HEK293T (cell line): Measurements from ENCODE around the gene SPOCK3.

Experiments used
- CTCF ChIA-PET: fragments of 350-600 bp; formaldehyde crosslinking; extraction: SDS; loops from one replicate; lab custom pipeline; 2021; ENCODE audit warnings: antibody characterized with exemption, inconsistent platforms; lab: Yijun Ruan, JAX
- POLR2A ChIA-PET: fragments of 350-600 bp; formaldehyde crosslinking; extraction: SDS; loops from one replicate; lab custom pipeline; 2020; ENCODE audit warnings: antibody characterized with exemption, inconsistent platforms; lab: Yijun Ruan, JAX
- DNase-seq: peaks from one replicate; pipeline ENCODE4 v3.0.0; 2012; ENCODE audit warnings: mixed read lengths; ENCODE audit errors: extremely low spot score
- ARNT ChIP-seq: fragments of 450-650 bp; IDR thresholded peaks from 2 replicates; pipeline ENCODE4 v1.6.1; 2017; ENCODE audit warnings: mild to moderate bottlenecking
- BHLHE40 ChIP-seq: fragments of 450-650 bp; IDR thresholded peaks from 2 replicates; pipeline ENCODE4 v1.6.1; 2016; ENCODE audit warnings: mild to moderate bottlenecking, moderate library complexity, borderline replicate concordance
- CTBP1 ChIP-seq: fragments of 450-650 bp; IDR thresholded peaks from 2 replicates; pipeline ENCODE4 v1.6.1; 2016; ENCODE audit warnings: borderline replicate concordance
- ELF4 ChIP-seq: fragments of 450-650 bp; IDR thresholded peaks from 2 replicates; pipeline ENCODE4 v1.6.1; 2017; ENCODE audit warnings: antibody characterized with exemption
- FOXA1 ChIP-seq: fragments of 450-650 bp; IDR thresholded peaks from 2 replicates; pipeline ENCODE4 v1.6.1; 2016; ENCODE audit warnings: mild to moderate bottlenecking
- FOXK2 ChIP-seq: fragments of 450-650 bp; IDR thresholded peaks from 2 replicates; pipeline ENCODE4 v1.6.1; 2016; ENCODE audit warnings: mild to moderate bottlenecking
- FOXM1 ChIP-seq: fragments of 450-650 bp; IDR thresholded peaks from 2 replicates; pipeline ENCODE4 v1.6.1; 2017; ENCODE audit warnings: mild to moderate bottlenecking, borderline replicate concordance
- HDGF ChIP-seq: fragments of 450-650 bp; IDR thresholded peaks from 2 replicates; pipeline ENCODE4 v1.6.1; 2017; ENCODE audit warnings: antibody characterized with exemption, borderline replicate concordance
- L3MBTL2 ChIP-seq: fragments of 450-650 bp; conservative IDR thresholded peaks from 2 replicates; pipeline ENCODE4 v1.6.1; 2016; ENCODE audit warnings: mild to moderate bottlenecking
- LEF1 ChIP-seq: fragments of 450-650 bp; IDR thresholded peaks from 2 replicates; pipeline ENCODE4 v1.6.1; 2017; ENCODE audit warnings: mild to moderate bottlenecking, borderline replicate concordance
- NFRKB ChIP-seq: fragments of 450-650 bp; IDR thresholded peaks from 2 replicates; pipeline ENCODE4 v1.6.1; 2016; ENCODE audit warnings: mild to moderate bottlenecking, moderate library complexity
- SP1 ChIP-seq: fragments of 450-650 bp; IDR thresholded peaks from 2 replicates; pipeline ENCODE4 v1.6.1; 2017
- SUZ12 ChIP-seq: fragments of 450-650 bp; IDR thresholded peaks from 2 replicates; pipeline ENCODE4 v1.6.1; 2016; ENCODE audit warnings: mild to moderate bottlenecking
- TARDBP ChIP-seq: fragments of 450-650 bp; IDR thresholded peaks from 2 replicates; pipeline ENCODE4 v1.6.1; 2016
- ZNF384 ChIP-seq: fragments of 450-650 bp; IDR thresholded peaks from 2 replicates; pipeline ENCODE4 v1.6.1; 2016
- TF ChIP-seq, protein P1 (sequence below): fragments of 450-650 bp; IDR thresholded peaks from 2 replicates; pipeline ENCODE4 v1.6.1; 2016

The SPOCK3 gene

GRCh38 chr4:167143018-167143417 is 91.3 kb downstream of the SPOCK3 start:
- TF ChIP-seq ELF4 (no peak), TARDBP (no peak), L3MBTL2 (no peak), HDGF (no peak), FOXK2 (no peak), ARNT (no peak)
- DNase-seq: no peak
- ChIA-PET CTCF (no interaction called here), POLR2A (no interaction called here)

GRCh38 chr4:167136270-167136669 is 98.0 kb downstream of the SPOCK3 start:
- no peak for DNase-seq
- TF ChIP-seq, protein P1, sequence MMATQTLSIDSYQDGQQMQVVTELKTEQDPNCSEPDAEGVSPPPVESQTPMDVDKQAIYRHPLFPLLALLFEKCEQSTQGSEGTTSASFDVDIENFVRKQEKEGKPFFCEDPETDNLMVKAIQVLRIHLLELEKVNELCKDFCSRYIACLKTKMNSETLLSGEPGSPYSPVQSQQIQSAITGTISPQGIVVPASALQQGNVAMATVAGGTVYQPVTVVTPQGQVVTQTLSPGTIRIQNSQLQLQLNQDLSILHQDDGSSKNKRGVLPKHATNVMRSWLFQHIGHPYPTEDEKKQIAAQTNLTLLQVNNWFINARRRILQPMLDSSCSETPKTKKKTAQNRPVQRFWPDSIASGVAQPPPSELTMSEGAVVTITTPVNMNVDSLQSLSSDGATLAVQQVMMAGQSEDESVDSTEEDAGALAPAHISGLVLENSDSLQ: no peak
- TF ChIP-seq BHLHE40 (no peak), L3MBTL2 (no peak), ARNT (no peak), HDGF (no peak), ZNF384 (no peak), TARDBP (no peak), FOXK2 (no peak), CTBP1 (no peak), ELF4 (no peak), FOXM1 (no peak), FOXA1 (no peak), LEF1 (no peak), SUZ12 (no peak)
- CTCF ChIA-PET: no interaction called here
- POLR2A ChIA-PET: no interaction called here

GRCh38 chr4:167129146-167129545 is 105.1 kb downstream of the SPOCK3 start:
- ChIA-PET POLR2A (no interaction called here), CTCF (no interaction called here)
- TF ChIP-seq ZNF384 (no peak), TARDBP (no peak), CTBP1 (no peak), FOXA1 (no peak), NFRKB (no peak), L3MBTL2 (no peak), ELF4 (no peak), BHLHE40 (no peak), FOXK2 (no peak)
- TF ChIP-seq, protein P1: no peak
- DNase-seq: no peak

- TF ChIP-seq L3MBTL2: no peak
- no peak for TF ChIP-seq ELF4
- no peak for TF ChIP-seq HDGF
- no peak for TF ChIP-seq TARDBP
- no peak for TF ChIP-seq BHLHE40
- TF ChIP-seq FOXK2: no peak
- TF ChIP-seq LEF1: no peak
- no peak for DNase-seq
- ChIA-PET CTCF (no interaction called here), POLR2A (no interaction called here)
Measured at GRCh38 chr4:167119392-167119791, 114.9 kb downstream of the SPOCK3 start.

DNA sequence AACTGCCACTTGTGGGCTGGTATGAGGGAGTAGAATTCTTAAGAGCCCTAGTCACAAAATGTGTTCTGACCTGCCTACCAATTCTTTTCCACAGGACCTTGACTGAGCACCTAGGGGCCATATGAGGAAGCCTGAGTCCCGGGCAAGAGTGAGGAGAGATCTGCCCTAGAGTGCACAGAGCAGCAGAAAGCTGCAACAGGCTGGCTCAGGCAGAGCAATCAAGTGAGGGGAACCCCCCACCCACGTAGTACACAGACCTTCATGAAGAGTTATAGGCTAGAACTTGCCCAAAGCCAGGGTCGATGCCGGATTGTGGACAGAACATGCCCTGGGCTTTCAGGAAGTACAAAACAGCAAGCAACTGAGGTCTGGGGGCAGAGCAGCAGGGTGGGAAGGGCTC is 117.0 kb downstream of the SPOCK3 start:
- no peak for DNase-seq
- POLR2A ChIA-PET: no interaction called here
- TF ChIP-seq FOXA1: no peak
- TF ChIP-seq TARDBP: no peak
- no peak for TF ChIP-seq SUZ12
- TF ChIP-seq, protein P1: no peak
- no peak for TF ChIP-seq ARNT
- no peak for TF ChIP-seq HDGF
- TF ChIP-seq ZNF384: no peak
- TF ChIP-seq BHLHE40: no peak
- TF ChIP-seq LEF1: no peak
- no peak for TF ChIP-seq FOXM1
- CTCF ChIA-PET: no interaction called here

DNA sequence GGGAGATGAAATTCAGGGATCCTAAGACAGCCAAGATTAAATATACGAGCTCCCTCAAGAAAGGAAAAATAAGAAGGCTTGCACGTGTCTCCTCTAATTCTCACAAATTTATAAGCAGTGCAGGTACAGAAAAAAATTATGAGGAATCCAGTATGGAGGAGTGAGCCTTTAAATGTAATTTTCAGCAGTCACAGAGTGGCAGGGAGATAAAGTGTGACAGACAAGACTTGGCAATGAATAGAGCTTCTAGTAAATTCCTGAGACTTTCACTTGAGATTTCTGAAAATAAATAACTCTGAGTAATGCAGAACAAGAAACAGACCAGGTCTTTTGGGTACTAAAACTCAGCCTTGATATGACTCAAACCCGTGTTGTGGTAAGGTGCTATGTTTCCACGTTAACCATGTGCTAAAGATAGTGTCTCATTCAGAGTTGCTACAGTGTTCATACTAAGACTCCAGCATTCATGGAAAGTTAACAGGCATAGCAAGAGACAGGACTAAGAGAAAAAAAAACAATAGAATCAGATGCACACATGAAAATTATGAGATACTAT is 119.8 kb downstream of the SPOCK3 start:
- DNase-seq: no peak
- POLR2A ChIA-PET: no interaction called here
- no peak for TF ChIP-seq LEF1
- TF ChIP-seq ARNT: no peak
- TF ChIP-seq ELF4: no peak
- TF ChIP-seq SP1: no peak
- TF ChIP-seq, protein P1: no peak
- no peak for TF ChIP-seq TARDBP
- no peak for TF ChIP-seq FOXM1
- TF ChIP-seq CTBP1: no peak
- TF ChIP-seq BHLHE40: no peak
- no peak for TF ChIP-seq ZNF384
- TF ChIP-seq FOXK2: no peak
- CTCF ChIA-PET: no interaction called here

GRCh38 chr4:167111622-167112021 is 122.7 kb downstream of the SPOCK3 start:
- POLR2A ChIA-PET: no interaction called here

More at GRCh38 chr4:167111622-167112021, 122.7 kb downstream of the SPOCK3 start:
- CTCF ChIA-PET: no interaction called here
- TF ChIP-seq ZNF384 (no peak), SP1 (no peak), TARDBP (no peak), SUZ12 (no peak), ARNT (no peak), LEF1 (no peak), HDGF (no peak), NFRKB (no peak), ELF4 (no peak), FOXM1 (no peak), L3MBTL2 (no peak), FOXK2 (no peak), BHLHE40 (no peak)
- TF ChIP-seq, protein P1: no peak
- no peak for DNase-seq
